Kidney (tissue), 14 donors: ENCODE results near the gene TEX14. TPM values are rescaled to one million over a fixed set of nuclear protein-coding genes. Genes with fewer than 3 reads are reported as not detected.

Experiments
- DNase-seq, 5 donors: peaks; one replicate each; pipeline ENCODE4 v3.0.0-alpha.2; 2013 to 2020
- FAIRE-seq: peaks from 2 replicates; lab custom pipeline; 2012; peaks lifted over from hg19 to GRCh38; lab: Jason Lieb, UNC
- H3K27ac ChIP-seq, 2 donors: one replicate each; pipeline ENCODE4 v1.7.0; 2013; ENCODE audit warnings: low read depth in 2 of 2, low read length in 2 of 2, inconsistent platforms in 1 of 2
- H3K27me3 ChIP-seq: one replicate; pipeline ENCODE4 v1.7.1; 2013; ENCODE audit warnings: low read length, inconsistent platforms; ENCODE audit not compliant: control insufficient read depth, insufficient read depth
- H3K36me3 ChIP-seq, 3 donors: one replicate each; pipeline versions ENCODE4 v1.7.0 to v1.7.1; 2013; ENCODE audit warnings: low read length in 3 of 3, control low read depth in 1 of 3, inconsistent platforms in 1 of 3; ENCODE audit not compliant: insufficient read depth in 3 of 3, control insufficient read depth in 2 of 3
- H3K4me1 ChIP-seq, 3 donors: one replicate each; pipeline versions ENCODE4 v1.7.0 to v1.7.1; 2013; ENCODE audit warnings: low read length in 3 of 3, inconsistent platforms in 1 of 3, low read depth in 1 of 3; ENCODE audit not compliant: control insufficient read depth in 2 of 3, insufficient read depth in 2 of 3
- H3K4me3 ChIP-seq, 3 donors: one replicate each; pipeline versions ENCODE4 v1.7.0 to v1.8.1; 2013; ENCODE audit warnings: low read length in 3 of 3, control low read depth in 1 of 3, inconsistent platforms in 1 of 3
- H3K9ac ChIP-seq, 3 donors: one replicate each; pipeline versions ENCODE4 v1.7.0 to v1.7.1; 2013; ENCODE audit warnings: low read length in 3 of 3, control low read depth in 1 of 3, inconsistent platforms in 1 of 3
- H3K9me3 ChIP-seq, 3 donors: one replicate each; pipeline versions ENCODE4 v1.7.0 to v1.7.1; 2013; ENCODE audit warnings: low read length in 3 of 3, control low read depth in 1 of 3, inconsistent platforms in 1 of 3; ENCODE audit not compliant: control insufficient read depth in 2 of 3, insufficient read depth in 1 of 3
- intact Hi-C: fragments of 100-400 bp; cut with DNase I; formaldehyde crosslinking; loops from one replicate; pipeline ENCODE4 v1.11.1; 2022
- polyA plus RNA-seq: library from polyadenylated mRNA; stranded (reverse); fragments of 350-450 nt; fragmentation: Illumina TruSeq; extraction: RNeasy Lipid Tissue Mini Kit (QIAGEN cat#74804); gene quantifications from one replicate; pipeline ENCODE4 v1.2.3, GENCODE V29; 2014; ENCODE audit warnings: low read depth, low replicate concordance; ENCODE audit not compliant: insufficient read depth
- total RNA-seq: library from RNA; stranded (reverse); fragmentation: NEBNext Ultra II Directional; extraction: Animal tissue kit (Norgen Biotek cat#: 25700); gene quantifications from one replicate; pipeline ENCODE4 v1.2.1, GENCODE V29; 2021
- TF ChIP-seq, protein P1 (sequence below): IDR thresholded peaks from 3 replicates; pipeline ENCODE4 v1.5.1; 2012; ENCODE audit warnings: mild to moderate bottlenecking, moderate library complexity, borderline replicate concordance; ENCODE audit not compliant: insufficient read depth; ENCODE audit errors: extremely low read depth
- donor health status: control.
- donor health status: control.
- donor health status: control.
- donor health status: control.
- donor health status: control.
- donor health status: DM: yes; HTN: yes; CAD: no.
- donor health status: Normal renal cell carcinoma (clear cell type).

TEX14 gene
- total and polyA plus RNA-seq, 2 donors from 2014 or later: 0.09 to 0.22 TPM

DNA sequence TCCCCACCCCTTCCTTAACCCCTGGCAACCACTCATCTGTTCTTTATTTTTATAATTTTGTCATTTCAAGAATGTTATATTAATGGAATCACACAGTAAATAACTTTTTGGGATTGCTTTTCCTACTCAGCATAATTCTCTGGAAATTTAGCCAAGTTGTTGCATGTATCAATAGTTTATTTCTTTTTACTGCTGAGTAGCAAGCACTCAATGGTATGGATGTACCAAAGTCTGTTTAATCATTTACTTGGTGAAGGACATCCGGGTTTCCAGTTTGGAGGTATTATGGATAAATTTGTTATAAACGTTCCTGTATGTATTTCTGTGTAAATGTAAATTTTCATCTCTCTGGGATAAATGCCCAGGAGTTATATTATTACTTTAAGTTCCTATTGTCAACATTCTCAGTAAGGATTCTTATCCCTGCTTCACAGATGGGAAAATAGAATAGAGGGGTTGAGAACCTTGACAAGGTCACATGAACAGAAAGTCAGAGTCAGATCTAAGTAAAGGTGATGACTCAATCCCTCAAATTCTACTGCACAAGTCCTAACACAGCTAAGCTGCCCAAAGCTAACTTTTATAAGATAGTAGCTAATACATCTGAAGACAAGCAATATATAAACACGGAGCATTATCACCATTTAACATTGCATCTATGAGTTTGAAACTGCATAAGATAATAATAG, 115.0 kb downstream of the TEX14 start:
- H3K27ac ChIP-seq: no peak overlapping the region
- H3K27me3 ChIP-seq: no peaks in the 10 kb centered on the region
- H3K4me1 ChIP-seq: no peaks in the 10 kb centered on the region
- intact Hi-C loops: no loop called here
- DNase-seq: no peak
- H3K36me3 ChIP-seq: no peaks in the 10 kb centered on the region
- no peaks in the 10 kb centered on the region for H3K9me3 ChIP-seq
- H3K9ac ChIP-seq: no peak overlapping the region
- no peak for FAIRE-seq
- TF ChIP-seq, protein P1, sequence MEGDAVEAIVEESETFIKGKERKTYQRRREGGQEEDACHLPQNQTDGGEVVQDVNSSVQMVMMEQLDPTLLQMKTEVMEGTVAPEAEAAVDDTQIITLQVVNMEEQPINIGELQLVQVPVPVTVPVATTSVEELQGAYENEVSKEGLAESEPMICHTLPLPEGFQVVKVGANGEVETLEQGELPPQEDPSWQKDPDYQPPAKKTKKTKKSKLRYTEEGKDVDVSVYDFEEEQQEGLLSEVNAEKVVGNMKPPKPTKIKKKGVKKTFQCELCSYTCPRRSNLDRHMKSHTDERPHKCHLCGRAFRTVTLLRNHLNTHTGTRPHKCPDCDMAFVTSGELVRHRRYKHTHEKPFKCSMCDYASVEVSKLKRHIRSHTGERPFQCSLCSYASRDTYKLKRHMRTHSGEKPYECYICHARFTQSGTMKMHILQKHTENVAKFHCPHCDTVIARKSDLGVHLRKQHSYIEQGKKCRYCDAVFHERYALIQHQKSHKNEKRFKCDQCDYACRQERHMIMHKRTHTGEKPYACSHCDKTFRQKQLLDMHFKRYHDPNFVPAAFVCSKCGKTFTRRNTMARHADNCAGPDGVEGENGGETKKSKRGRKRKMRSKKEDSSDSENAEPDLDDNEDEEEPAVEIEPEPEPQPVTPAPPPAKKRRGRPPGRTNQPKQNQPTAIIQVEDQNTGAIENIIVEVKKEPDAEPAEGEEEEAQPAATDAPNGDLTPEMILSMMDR: no peak
- H3K4me3 ChIP-seq: no peak overlapping the region

DNA sequence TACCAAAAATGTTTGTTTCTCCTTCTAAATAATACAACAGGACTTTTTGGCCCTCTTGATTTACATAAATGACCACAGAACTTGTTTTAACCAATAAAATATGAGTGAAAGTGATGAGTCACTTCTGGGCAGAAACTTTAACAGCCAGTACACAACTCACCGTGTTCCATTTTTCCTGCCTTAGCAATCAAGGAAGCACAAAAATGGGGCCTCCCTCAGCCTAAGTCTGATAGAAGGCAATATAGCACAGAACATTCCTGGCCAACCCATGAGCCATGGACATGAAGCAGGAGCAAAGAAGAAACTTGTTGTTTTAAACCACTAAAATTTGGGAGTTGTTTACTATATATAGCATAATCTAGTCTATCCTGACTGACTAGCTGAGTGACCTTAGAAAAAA, 116.3 kb downstream of the TEX14 start:
- no peak for FAIRE-seq
- no peak overlapping the region for H3K27ac ChIP-seq
- intact Hi-C loops: no loop called here

DNA sequence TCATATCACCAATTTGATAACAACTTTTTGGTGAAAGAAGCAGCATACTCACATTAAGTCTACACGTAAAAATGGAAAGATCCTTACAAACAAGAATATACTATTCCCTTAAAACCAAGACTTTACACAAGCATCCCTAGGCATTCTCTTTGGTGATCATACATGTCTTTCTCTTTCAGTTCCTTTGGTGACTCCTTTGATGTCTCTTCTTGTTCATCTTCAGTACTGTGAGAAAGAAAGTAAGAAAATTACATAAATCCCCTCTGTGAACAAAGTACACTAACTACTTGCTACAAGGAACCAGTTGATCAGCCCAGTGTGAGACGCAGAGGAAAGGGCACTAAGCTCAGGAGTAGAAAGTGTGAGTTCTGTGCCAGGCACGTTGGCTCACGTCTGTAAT, 117.8 kb downstream of the TEX14 start:
- no peak overlapping the region for H3K27ac ChIP-seq
- no peaks in the 10 kb centered on the region for H3K9me3 ChIP-seq
- TF ChIP-seq, protein P1: no peak
- H3K27me3 ChIP-seq: no peaks in the 10 kb centered on the region
- H3K9ac ChIP-seq: no peak overlapping the region
- no peaks in the 10 kb centered on the region for H3K4me1 ChIP-seq
- H3K4me3 ChIP-seq: no peak overlapping the region
- no peaks in the 10 kb centered on the region for H3K36me3 ChIP-seq
- FAIRE-seq (no peak), DNase-seq (no peak)
- intact Hi-C loops: no loop called here

More for the DNA sequence above, 116.3 kb downstream of the TEX14 start:
- TF ChIP-seq, protein P1: no peak
- H3K4me1 ChIP-seq: no peaks in the 10 kb centered on the region
- no peak overlapping the region for H3K4me3 ChIP-seq
- H3K9ac ChIP-seq: no peak overlapping the region
- H3K9me3 ChIP-seq: no peaks in the 10 kb centered on the region
- DNase-seq: no peak
- H3K27me3 ChIP-seq: no peaks in the 10 kb centered on the region
- H3K36me3 ChIP-seq: no peaks in the 10 kb centered on the region
